HG02642 (cell line): ENCODE results near the gene DAPP1.

ENCODE experiments used
- ATAC-seq: cut with Tn5 transposase; IDR thresholded peaks from one replicate; pipeline ENCODE4 v1.9.1; 2021; ENCODE audit warnings: mild to moderate bottlenecking; ENCODE audit not compliant: unreplicated experiment, poor library complexity

Gene DAPP1

GRCh38 chr4:99852199-99852749 lies 35.6 kb downstream of the DAPP1 start:
- ATAC-seq: no peak

GRCh38 chr4:99853190-99853589 lies 36.6 kb downstream of the DAPP1 start:
- ATAC-seq: no peak

GRCh38 chr4:99853999-99854398 lies 37.4 kb downstream of the DAPP1 start:
- ATAC-seq: no peak

GRCh38 chr4:99855678-99856077 lies 39.1 kb downstream of the DAPP1 start:
- ATAC-seq: peak; percentile 37

GRCh38 chr4:99856166-99856565 lies 39.5 kb downstream of the DAPP1 start:
- ATAC-seq: no peak

- ATAC-seq: no peak
These were observed 40.7 kb downstream of the DAPP1 start for GRCh38 chr4:99857307-99857706.

GRCh38 chr4:99859618-99860017 lies 43.0 kb downstream of the DAPP1 start:
- peak; percentile 41 for ATAC-seq

- ATAC-seq: no peak
These were observed 43.9 kb downstream of the DAPP1 start for GRCh38 chr4:99860521-99860920.

GRCh38 chr4:99861120-99861905 lies 44.7 kb downstream of the DAPP1 start:
- ATAC-seq: peak; percentile 64

GRCh38 chr4:99863804-99864203 lies 47.2 kb downstream of the DAPP1 start:
- no peak for ATAC-seq

- no peak for ATAC-seq
These were observed 51.5 kb downstream of the DAPP1 start for GRCh38 chr4:99868126-99868596.

- ATAC-seq: no peak
These were observed 55.9 kb downstream of the DAPP1 start for GRCh38 chr4:99872570-99872969.

- ATAC-seq: no peak
These were observed 58.4 kb downstream of the DAPP1 start for GRCh38 chr4:99875071-99875470.

GRCh38 chr4:99876946-99877345 lies 60.3 kb downstream of the DAPP1 start:
- ATAC-seq: no peak

- ATAC-seq: no peak
These were observed 62.0 kb downstream of the DAPP1 start for GRCh38 chr4:99878604-99879003.

GRCh38 chr4:99879458-99879857 lies 62.8 kb downstream of the DAPP1 start:
- ATAC-seq: no peak

- no peak for ATAC-seq
These were observed 68.5 kb downstream of the DAPP1 start for GRCh38 chr4:99885063-99885664.

- ATAC-seq: no peak
These were observed 69.1 kb downstream of the DAPP1 start for GRCh38 chr4:99885687-99886086.

GRCh38 chr4:99886146-99886545 lies 69.5 kb downstream of the DAPP1 start:
- ATAC-seq: no peak

- no peak for ATAC-seq
These were observed 71.2 kb downstream of the DAPP1 start for GRCh38 chr4:99887837-99888236.

- no peak for ATAC-seq
These were observed 74.7 kb downstream of the DAPP1 start for GRCh38 chr4:99891351-99891750.

GRCh38 chr4:99893029-99893428 lies 76.4 kb downstream of the DAPP1 start:
- ATAC-seq: no peak
